Type B pancreatic cell (in vitro differentiated cells): Measurements from ENCODE around the gene TMEM132D. TPM values are rescaled to one million over a fixed set of nuclear protein-coding genes. Genes with fewer than 3 reads are reported as not detected.

ENCODE experiments used
- DNase-seq: peaks from one replicate; pipeline ENCODE4 v3.0.0; 2021; ENCODE audit warnings: mixed read lengths; ENCODE audit not compliant: unreplicated experiment; ENCODE audit errors: extremely low spot score
- H3K27ac Mint-ChIP-seq: 2 replicates; pipeline ENCODE4 v1.8.0; 2021; ENCODE audit warnings: mild to moderate bottlenecking, mixed read lengths
- H3K27me3 Mint-ChIP-seq: 2 replicates; pipeline ENCODE4 v1.8.0; 2021; ENCODE audit warnings: mixed read lengths
- H3K36me3 Mint-ChIP-seq: 2 replicates; pipeline ENCODE4 v1.8.0; 2021; ENCODE audit warnings: mixed read lengths
- H3K4me1 Mint-ChIP-seq: one replicate; pipeline ENCODE4 v1.8.0; 2021; ENCODE audit warnings: mixed read lengths; ENCODE audit not compliant: unreplicated experiment
- H3K4me3 Mint-ChIP-seq: 2 replicates; pipeline ENCODE4 v1.8.0; 2021; ENCODE audit warnings: mild to moderate bottlenecking, mixed read lengths
- H3K9me3 Mint-ChIP-seq: 2 replicates; pipeline ENCODE4 v1.8.0; 2021; ENCODE audit warnings: mixed read lengths
- CTCF ChIP-seq: fragments of 200-600 bp; sonication (generic); conservative IDR thresholded peaks from 2 replicates; pipeline ENCODE4 v1.5.0; 2021; ENCODE audit warnings: antibody characterized with exemption, mild to moderate bottlenecking
- total RNA-seq: library from RNA; stranded (reverse); gene quantifications from 2 replicates; pipeline ENCODE4 v1.2.1, GENCODE V29; 2021; ENCODE audit warnings: low replicate concordance

The TMEM132D gene
- total RNA-seq, 1 donor from 2014 or later: 1.8 TPM

- Mint-ChIP-seq H3K9me3 (no peaks in the 10 kb centered on the region), H3K27ac (no peak overlapping the region), H3K27me3 (peaks cover 5% of the 10 kb centered on the region), H3K4me1 (peaks cover 29% of the 10 kb centered on the region), H3K36me3 (no peaks in the 10 kb centered on the region), H3K4me3 (no peak overlapping the region)
- DNase-seq: no peak
- TF ChIP-seq CTCF: no peak
Observed at GRCh38 chr12:129606239-129606638, 297.6 kb downstream of the TMEM132D start.

DNA sequence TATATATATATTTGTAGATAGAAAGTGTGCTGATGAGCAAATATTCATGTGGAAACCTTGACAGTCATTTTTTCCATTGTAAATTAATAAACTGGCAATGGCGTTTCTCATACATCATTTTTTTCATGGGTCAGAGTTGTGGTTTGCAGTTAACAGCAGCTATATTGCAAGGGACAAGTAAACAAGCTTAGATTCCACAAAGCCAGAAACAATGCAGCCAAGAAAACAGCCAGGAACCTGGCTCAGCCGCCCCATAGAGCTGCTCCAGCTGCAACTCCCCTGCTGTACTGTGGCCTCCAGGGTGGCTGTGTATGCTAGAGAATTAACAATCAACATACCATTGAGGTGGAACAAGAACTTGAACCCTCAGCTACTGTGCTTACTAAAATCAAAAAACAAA is 298.2 kb downstream of the TMEM132D start:
- H3K9me3 Mint-ChIP-seq: no peaks in the 10 kb centered on the region
- no peak for DNase-seq
- no peaks in the 10 kb centered on the region for H3K36me3 Mint-ChIP-seq
- peaks cover 5% of the 10 kb centered on the region for H3K27me3 Mint-ChIP-seq
- peaks cover 24% of the 10 kb centered on the region for H3K4me1 Mint-ChIP-seq
- no peak overlapping the region for H3K4me3 Mint-ChIP-seq
- TF ChIP-seq CTCF: no peak
- no peak overlapping the region for H3K27ac Mint-ChIP-seq

DNA sequence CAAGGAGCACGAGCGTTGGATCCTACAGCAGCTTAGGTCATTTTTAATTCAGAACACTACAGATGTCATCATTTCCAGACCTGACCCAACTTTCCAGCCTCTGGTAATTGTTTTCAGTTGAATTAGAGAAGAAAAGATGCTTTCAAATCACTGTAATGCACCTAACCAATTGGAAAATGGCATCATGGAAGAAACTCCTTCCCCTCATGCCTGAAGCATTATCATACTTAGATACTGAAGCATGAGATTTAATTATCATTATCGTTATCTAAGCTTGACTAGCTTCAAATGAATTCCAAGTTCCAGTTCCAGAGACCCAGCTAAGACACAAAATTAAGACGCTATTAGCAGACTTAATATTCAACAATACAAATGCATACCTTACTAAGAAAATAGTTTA is 299.3 kb downstream of the TMEM132D start:
- no peak for TF ChIP-seq CTCF
- Mint-ChIP-seq H3K27me3 (peaks cover 10% of the 10 kb centered on the region), H3K36me3 (no peaks in the 10 kb centered on the region), H3K27ac (no peak overlapping the region), H3K4me1 (peaks cover 19% of the 10 kb centered on the region), H3K9me3 (no peaks in the 10 kb centered on the region), H3K4me3 (no peak overlapping the region)
- DNase-seq: no peak

GRCh38 chr12:129599406-129599805 is 304.4 kb downstream of the TMEM132D start:
- no peak overlapping the region for H3K4me3 Mint-ChIP-seq
- peaks cover 4% of the 10 kb centered on the region for H3K4me1 Mint-ChIP-seq
- no peaks in the 10 kb centered on the region for H3K36me3 Mint-ChIP-seq
- no peak for TF ChIP-seq CTCF
- no peaks in the 10 kb centered on the region for H3K9me3 Mint-ChIP-seq
- H3K27me3 Mint-ChIP-seq: peaks cover 8% of the 10 kb centered on the region
- no peak overlapping the region for H3K27ac Mint-ChIP-seq
- no peak for DNase-seq

DNA sequence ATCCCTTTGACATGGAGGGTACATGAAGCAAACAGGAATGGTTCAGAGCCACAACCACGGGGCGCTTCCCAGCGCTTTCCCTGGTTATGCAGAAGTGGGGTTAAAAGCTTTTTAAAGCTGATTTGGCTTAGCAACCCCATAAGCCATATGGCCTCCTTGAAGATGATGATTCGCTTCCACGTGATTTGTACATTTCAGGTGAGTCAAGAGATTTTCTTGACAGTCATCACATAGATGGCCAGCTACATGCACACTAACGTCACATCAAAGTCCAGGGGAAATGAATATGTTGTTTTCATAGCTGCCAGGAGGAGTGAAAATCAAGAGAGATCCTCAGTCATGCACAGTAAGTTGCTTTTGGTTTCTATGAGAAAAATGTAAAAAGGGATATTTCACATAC is 309.7 kb downstream of the TMEM132D start:
- Mint-ChIP-seq H3K27ac (no peak overlapping the region), H3K9me3 (peaks cover 4% of the 10 kb centered on the region), H3K27me3 (peaks cover 9% of the 10 kb centered on the region), H3K36me3 (no peaks in the 10 kb centered on the region), H3K4me1 (peaks cover 4% of the 10 kb centered on the region), H3K4me3 (no peak overlapping the region)
- no peak for TF ChIP-seq CTCF
- DNase-seq: no peak

- no peak for DNase-seq
- no peak for TF ChIP-seq CTCF
- peaks cover 9% of the 10 kb centered on the region for H3K27me3 Mint-ChIP-seq
- no peaks in the 10 kb centered on the region for H3K36me3 Mint-ChIP-seq
- peaks cover 4% of the 10 kb centered on the region for H3K4me1 Mint-ChIP-seq
- no peak overlapping the region for H3K4me3 Mint-ChIP-seq
- H3K27ac Mint-ChIP-seq: no peak overlapping the region
- peaks cover 8% of the 10 kb centered on the region for H3K9me3 Mint-ChIP-seq
Observed at GRCh38 chr12:129592449-129592848, 311.4 kb downstream of the TMEM132D start.
